ENCODE measurements around the gene PDZRN3. TPM values are rescaled to one million over a fixed set of nuclear protein-coding genes. Genes with fewer than 3 reads are reported as not detected.
A peak's percentile ranks its signal among the peaks of the same experiment; 100 is the strongest.

Gene PDZRN3
- total RNA-seq, 1 experiment from 2014 or later: 0.55 TPM

DNA sequence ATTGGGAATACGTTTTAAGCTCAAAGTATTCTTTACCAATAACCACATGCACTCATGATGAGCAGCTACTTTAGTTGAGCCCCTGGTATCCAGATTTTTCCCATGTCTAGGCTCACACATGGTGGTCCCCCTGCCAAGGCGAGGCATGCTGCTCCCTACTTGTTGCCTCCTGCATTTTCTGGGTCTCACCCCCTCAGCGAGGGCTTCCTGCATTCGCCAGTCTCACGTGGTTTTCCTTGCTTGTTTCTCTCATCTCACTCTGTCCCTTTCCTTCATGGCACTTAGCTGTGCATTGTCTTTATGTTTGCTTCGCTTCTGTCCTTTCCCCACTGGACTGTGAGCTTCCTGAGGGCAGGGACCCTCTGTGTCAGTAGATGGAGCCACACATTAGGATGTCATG, 99.2 kb downstream of the PDZRN3 start:
- no peak for DNase-seq (ENCODE audit: low read depth)

- DNase-seq (ENCODE audit: low read depth): no peak
Observed at GRCh38 chr3:73523661-73524060, 101.1 kb downstream of the PDZRN3 start.

GRCh38 chr3:73521734-73522336, 102.9 kb downstream of the PDZRN3 start:
- DNase-seq (ENCODE audit: low read depth): no peak

GRCh38 chr3:73520931-73521461, 103.7 kb downstream of the PDZRN3 start:
- DNase-seq (ENCODE audit: low read depth): no peak

GRCh38 chr3:73516631-73517030, 108.1 kb downstream of the PDZRN3 start:
- no peak for DNase-seq (ENCODE audit: low read depth)

DNA sequence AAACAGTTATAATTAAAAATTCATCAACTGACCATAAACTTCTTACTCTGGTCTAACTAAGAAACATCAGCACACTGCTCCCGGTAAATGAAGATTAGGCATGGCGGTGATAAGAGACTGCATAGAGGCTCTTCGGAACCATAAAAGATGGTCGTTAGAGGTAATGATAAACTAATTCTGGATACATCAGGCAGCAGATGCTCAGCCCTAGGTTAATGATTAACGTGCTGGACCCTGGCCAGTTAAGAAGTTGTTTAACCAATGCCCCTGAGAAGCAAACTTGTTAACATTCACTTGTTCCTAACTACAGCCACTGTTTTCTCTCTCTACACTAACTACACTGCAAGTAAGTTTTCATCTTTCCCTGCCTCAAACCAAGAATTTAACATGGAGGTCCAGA, 111.5 kb downstream of the PDZRN3 start:
- DNase-seq (ENCODE audit: low read depth): no peak

DNA sequence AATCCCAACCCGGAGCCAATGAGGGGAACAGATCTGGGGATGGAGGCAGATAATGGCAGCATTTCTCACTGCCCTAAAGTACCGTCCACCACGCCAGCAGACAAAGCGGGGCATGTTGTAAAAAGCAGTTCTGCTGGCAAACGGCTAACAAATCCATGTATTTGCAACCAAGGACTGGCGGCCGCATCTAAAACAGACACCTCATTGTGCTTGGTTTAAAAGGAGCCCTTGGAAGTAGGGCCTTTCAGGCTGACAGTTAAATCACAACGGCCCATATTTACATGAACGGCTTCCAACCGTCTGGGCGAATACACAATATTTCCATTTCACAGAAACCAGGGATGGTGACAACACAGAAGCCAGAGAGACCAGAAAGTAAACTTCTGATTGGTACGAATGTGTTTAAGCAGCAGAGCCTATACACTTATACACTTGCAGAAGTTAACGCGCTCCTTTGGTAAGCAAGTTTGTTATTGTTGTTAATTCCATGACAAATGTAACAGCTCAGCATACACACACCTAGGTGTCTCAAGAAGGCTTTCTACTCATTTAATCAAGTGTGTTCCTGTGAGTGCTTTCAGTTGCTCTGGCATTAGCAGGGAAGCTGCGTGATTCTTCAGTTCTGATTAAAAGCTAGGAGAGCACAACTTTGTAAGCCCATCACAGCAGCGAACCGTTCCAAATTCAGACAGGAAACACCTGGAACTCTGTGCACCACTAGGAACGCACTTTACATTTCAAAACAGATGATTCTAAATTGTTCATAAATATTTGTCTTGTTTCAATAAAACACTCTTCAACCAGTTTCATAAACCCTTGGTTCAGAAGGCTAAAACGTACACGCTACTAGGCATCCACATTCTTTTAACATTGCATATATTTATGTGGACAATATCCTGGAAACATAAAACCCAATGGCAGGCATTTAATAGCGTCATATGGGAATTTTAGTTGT, 112.9 kb downstream of the PDZRN3 start:
- no peak for DNase-seq (ENCODE audit: low read depth)

GRCh38 chr3:73510784-73511183, 114.0 kb downstream of the PDZRN3 start:
- no peak for DNase-seq (ENCODE audit: low read depth)

GRCh38 chr3:73510334-73510733, 114.4 kb downstream of the PDZRN3 start:
- no peak for DNase-seq (ENCODE audit: low read depth)

- DNase-seq (ENCODE audit: low read depth): no peak
Observed at GRCh38 chr3:73509816-73510215, 114.9 kb downstream of the PDZRN3 start.

GRCh38 chr3:73509066-73509465, 115.7 kb downstream of the PDZRN3 start:
- DNase-seq (ENCODE audit: low read depth): no peak

DNA sequence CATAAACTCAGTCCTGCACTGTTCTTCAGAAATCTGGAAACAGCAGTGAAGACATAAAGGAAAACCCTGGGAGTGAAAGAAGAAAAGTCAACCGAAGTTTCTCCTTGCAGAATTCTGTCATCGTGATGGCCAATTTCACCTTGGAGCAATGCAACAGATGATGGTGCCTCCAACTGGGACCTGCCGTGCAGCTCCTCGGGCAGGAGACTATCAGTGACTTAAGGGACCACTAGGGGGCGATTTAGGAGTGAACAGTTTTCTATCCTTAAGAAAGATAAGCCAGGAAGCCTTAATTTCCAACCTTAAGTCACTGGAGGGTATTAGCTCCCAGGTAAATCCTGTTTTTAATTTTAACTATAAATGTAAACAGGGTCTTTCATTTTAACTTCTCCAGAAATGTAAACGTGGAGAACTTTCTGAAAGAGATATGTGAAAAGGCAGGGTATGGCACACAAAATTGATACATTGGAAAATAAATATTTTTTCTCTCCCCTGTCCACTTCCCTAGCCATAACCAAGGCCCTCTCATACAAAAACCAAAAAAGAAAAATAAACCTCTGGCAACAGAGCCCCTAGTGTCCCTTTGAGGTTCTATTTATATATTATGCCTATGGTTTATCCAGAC, 116.3 kb downstream of the PDZRN3 start:
- DNase-seq (ENCODE audit: low read depth): peak; percentile 20

DNA sequence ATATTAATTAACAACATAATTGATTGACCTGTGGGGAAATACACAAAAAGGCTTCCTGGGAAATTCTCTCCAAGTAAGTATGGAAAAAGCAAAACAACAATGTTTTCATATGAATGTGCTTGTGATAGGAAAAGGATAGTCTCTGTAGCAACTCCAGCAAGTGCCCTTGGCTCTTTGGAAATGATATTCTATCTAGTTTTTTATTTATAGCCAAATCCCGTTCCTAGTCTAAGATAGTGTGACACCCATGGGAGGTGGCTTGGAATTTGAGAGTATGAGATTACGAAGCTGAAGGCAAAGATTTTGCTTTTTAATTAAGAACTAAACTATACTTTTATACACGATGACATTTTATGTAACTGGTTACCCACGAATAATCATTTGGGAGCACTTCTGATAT, 119.9 kb downstream of the PDZRN3 start:
- no peak for DNase-seq (ENCODE audit: low read depth)

GRCh38 chr3:73504239-73504638, 120.5 kb downstream of the PDZRN3 start:
- no peak for DNase-seq (ENCODE audit: low read depth)

DNA sequence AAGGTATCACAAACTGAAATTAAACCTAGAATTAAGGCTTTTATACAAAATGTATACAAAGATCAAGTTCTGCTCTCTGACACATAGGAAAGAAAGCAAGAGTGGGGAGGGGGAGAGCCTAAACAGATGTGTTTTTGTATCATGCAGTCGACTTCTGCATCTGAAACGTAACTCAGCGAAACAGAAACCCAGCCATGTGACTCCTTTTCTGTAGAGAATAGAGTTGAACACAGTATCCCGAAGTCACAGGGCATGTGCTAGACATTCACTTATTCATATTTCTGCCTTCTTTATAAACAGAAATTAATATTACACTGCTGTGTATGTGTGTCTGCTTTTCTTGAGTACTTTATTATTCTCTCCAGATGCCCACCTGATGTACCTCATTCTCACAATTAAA, 121.0 kb downstream of the PDZRN3 start:
- no peak for DNase-seq (ENCODE audit: low read depth)

DNA sequence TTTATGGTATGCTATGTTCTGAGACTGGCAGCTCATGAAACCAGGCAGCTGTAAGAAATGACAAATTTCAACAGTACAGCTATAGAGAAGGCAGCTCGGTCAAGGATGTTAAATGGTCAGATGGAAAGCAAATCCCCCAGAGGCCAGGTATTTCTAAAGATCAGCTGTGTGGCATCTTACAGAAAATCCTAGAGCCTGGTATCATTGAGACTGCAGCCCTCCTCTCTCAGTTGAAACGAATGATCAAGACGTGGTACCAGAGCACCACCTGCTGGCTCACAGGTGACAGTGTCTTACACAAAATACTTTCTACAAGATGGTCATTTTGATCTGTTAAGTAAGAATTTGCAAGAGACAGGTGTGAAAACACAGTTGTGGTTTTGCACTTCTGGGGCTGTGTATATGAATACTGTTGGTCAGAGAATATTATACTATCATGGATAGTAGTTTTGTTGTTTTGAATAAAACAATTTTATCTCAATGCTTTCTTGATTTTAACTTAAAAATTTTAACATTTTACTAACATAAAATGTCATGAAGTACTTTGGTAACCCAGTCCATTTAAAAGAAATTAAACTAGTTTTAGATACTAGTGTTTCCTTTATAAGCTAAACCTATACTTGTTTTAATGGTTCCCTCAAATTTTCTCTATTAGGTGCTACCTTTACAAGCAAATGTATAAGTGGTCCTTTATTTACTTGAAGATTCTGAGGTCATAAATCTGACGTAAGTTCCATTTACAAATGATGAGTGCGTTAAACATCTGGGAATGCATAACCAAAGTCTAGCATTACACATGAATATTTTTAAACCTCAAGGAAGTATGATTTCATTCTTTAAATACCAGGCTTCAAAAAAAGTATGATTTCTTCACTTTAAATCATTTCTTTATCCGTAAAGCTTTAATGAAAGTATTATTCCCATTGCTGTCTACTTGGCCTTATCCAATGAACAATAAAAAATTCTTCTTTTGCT, 121.8 kb downstream of the PDZRN3 start:
- DNase-seq (ENCODE audit: low read depth): peak; percentile 36

GRCh38 chr3:73500321-73500720, 124.4 kb downstream of the PDZRN3 start:
- DNase-seq (ENCODE audit: low read depth): no peak

DNA sequence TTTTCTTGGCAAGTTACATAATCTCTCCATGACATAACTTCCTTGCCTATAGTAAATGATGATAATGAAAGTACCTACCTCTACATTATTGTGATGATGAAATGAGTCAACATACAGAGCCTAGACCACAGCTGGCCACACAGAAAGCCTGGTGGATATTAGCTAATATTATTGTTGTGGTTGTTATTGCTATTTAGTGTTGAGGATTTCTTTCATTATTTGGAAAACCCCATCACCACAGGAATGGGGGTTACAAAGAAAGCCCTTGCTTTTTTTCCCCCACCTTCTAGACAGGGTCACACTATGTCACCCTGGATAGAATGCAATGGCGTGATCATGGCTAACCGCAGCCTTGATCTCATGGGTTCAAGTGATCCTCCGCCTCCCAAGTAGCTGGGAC, 125.0 kb downstream of the PDZRN3 start:
- DNase-seq (ENCODE audit: low read depth): no peak

- peak; percentile 26 for DNase-seq (ENCODE audit: low read depth)
Observed at GRCh38 chr3:73498764-73499622, 125.7 kb downstream of the PDZRN3 start.

Data from HT1080 (cell line).